AG04449 (cell line): ENCODE results near the gene CD72.
"Not testable (repeated sequence)": the region's sequence is repeated elsewhere in the genome, so short reads cannot be mapped to it uniquely, and the experiment has no call there.

ENCODE experiments used
- CTCF ChIA-PET: fragments of 350-600 bp; formaldehyde crosslinking; extraction: SDS; loops from one replicate; lab custom pipeline; 2021; ENCODE audit warnings: antibody characterized with exemption; lab: Yijun Ruan, JAX
- POLR2A ChIA-PET: fragments of 400-600, 350-600 bp; formaldehyde crosslinking; extraction: SDS; loops from one replicate; lab custom pipeline; 2020; ENCODE audit warnings: antibody characterized with exemption, inconsistent platforms; lab: Yijun Ruan, JAX
- DNase-seq: peaks from one replicate; pipeline ENCODE4 v3.0.0-alpha.2; 2010; ENCODE audit warnings: low read depth, low spot score
- H3K4me3 ChIP-seq: 2 replicates; pipeline ENCODE4 v1.5.1; 2011; ENCODE audit warnings: low read depth, mild to moderate bottlenecking, control low read depth, low read length
- CTCF ChIP-seq: IDR thresholded peaks from one replicate; pipeline ENCODE4 v1.5.1; 2011; ENCODE audit warnings: mild to moderate bottlenecking, moderate library complexity, low read length, control low read depth, inconsistent platforms; ENCODE audit not compliant: insufficient read depth; ENCODE audit errors: missing control alignments

The CD72 gene

GRCh38 chr9:35618854-35619799, 914 bp upstream of the CD72 start:
- TF ChIP-seq CTCF = no peak
- no peak overlapping the region for H3K4me3 ChIP-seq
- ChIA-PET CTCF (interaction anchor here (1.0 to 2.5 kb wide), 4 partner anchors 8 to 27 kb away, joined by 3 to 15 read pairs (median 7); partner anchors contain the start of gene TESK1), POLR2A (no interaction called here)
- DNase-seq = no peak

- ChIA-PET CTCF (interaction anchor here (1.1 to 2.0 kb wide), 4 partner anchors 9 to 30 kb away, joined by 3 to 10 read pairs (median 6); no protein-coding TSS in a partner anchor), POLR2A (no interaction called here)
- no peak for DNase-seq
- no peak overlapping the region for H3K4me3 ChIP-seq
- TF ChIP-seq CTCF = no peak
Observed at GRCh38 chr9:35617548-35617947, 665 bp downstream of the CD72 start.

- ChIA-PET POLR2A (no interaction called here), CTCF (interaction anchor here (1.1 to 2.0 kb wide), 4 partner anchors 8 to 31 kb away, joined by 3 to 10 read pairs (median 6); no protein-coding TSS in a partner anchor)
- H3K4me3 ChIP-seq = peak overlapping the region; percentile 47
- no peak for TF ChIP-seq CTCF
- DNase-seq = no peak
Observed at GRCh38 chr9:35616681-35617459, 1.3 kb downstream of the CD72 start.

- no peak for TF ChIP-seq CTCF
- ChIA-PET POLR2A (interaction anchor here (0.8 kb wide), 1 partner anchor 64 kb away, joined by 5 read pairs; no protein-coding TSS in a partner anchor), CTCF (interaction anchor here (0.7 to 2.0 kb wide), 6 partner anchors 8 to 32 kb away, joined by 3 to 10 read pairs (median 4); no protein-coding TSS in a partner anchor)
- DNase-seq = no peak
- H3K4me3 ChIP-seq = no peak overlapping the region
Observed at GRCh38 chr9:35615981-35616680, 2.1 kb downstream of the CD72 start.

- no peak for DNase-seq
- POLR2A ChIA-PET = interaction anchor here (1.1 kb wide), 1 partner anchor 9 kb away, joined by 3 read pairs; no protein-coding TSS in a partner anchor
- no peak for TF ChIP-seq CTCF
- no peak overlapping the region for H3K4me3 ChIP-seq
- CTCF ChIA-PET = interaction anchor here (1.0 to 5.4 kb wide), 8 partner anchors 7 to 132 kb away, joined by 3 to 34 read pairs (median 6); no protein-coding TSS in a partner anchor
Observed at GRCh38 chr9:35612843-35613242, 5.4 kb downstream of the CD72 start.

GRCh38 chr9:35612066-35612465, 6.1 kb downstream of the CD72 start:
- CTCF ChIA-PET = interaction anchor here (1.2 to 5.4 kb wide), 9 partner anchors 8 to 131 kb away, joined by 4 to 34 read pairs (median 6); no protein-coding TSS in a partner anchor
- H3K4me3 ChIP-seq, DNase-seq, POLR2A ChIA-PET: not testable (repeated sequence)
